ENCODE measurements around the gene MAN2B2.

Gene MAN2B2

DNA sequence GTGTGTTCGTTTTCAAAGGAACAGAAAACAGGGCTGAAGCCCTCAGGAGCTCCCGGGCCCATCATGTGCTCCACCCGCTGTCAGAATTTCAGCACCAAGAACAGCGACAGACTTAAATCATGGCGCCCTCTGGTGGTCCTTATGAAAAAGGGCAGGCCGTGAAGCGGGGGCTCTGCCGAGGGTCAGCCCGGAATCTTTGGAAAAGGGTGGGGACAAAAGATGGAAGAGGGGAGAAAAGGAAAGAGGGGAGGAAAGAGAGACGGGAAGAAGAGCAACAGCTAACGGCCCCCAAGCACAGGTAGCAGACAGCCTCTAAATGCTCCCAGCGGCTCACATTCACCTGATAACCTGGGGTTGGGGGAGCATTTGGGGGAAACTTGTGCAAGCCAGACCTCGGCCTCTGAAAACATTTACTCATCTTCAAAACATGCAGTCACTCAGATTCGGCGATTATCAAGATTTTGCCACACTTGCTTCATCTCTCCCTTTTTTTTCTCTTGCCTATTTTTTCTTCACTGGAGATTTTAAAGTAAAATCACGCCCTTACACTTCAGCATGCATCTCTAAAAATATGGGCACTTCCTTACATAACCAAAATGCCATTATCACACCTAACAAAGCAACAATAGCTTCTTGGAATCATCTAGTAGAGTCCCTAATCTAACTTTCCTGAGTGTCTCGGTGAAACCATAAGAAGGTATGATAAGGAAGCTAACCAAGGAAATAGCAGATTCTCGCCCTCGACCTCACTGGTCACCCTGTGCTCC, 28.1 kb upstream of the MAN2B2 start:
- no peak for FAIRE-seq

DNA sequence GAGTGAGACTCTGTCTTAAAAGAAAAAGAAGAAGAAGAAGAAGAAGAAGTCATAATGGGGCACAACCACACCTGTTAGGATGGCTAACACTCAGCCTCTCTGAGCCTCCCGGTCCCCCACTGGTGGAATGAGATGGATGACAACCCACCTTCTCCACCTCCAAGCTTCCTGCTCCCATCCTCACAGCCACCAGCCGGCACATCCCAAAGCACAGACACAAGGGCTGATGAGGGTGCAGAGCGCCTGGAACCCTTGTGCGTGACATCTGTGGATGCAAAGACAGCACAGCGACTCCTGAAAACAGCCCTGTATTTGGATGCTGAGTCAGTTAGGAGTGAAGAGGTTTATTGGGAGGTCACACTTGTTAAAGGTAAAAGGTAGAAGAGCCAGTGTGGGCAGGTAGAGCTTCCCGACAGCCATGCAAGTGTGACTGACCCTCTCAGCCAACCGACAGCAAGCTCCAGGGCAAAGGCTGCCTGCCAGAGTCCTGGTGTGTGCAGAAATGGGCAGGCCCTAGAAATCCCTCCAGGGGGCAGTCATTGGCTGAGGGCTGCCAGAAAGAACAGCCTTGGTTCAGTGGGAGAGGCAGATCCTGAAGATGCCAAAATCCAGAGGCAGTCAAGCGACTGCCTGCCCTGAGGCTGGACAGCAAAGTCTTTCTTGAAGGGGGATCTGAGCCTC, 26.6 kb upstream of the MAN2B2 start:
- no peak for FAIRE-seq

DNA sequence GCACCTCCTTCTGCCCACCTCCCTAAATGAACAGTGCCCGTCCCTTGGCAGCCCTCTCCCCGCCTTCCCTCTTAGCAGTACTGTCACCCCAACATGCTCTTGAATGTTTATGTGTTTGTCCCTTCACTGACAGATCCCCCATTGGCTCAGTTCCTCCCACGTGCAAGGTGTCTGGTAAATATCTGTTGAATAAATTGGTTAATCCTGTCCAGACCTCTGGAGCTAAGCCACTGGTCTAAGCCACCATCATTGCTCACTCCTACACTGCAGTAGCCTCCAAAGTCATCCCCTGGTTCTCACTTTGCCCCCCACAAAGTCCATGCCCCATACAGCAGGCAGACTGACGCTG, 26.1 kb upstream of the MAN2B2 start:
- FAIRE-seq = no peak

DNA sequence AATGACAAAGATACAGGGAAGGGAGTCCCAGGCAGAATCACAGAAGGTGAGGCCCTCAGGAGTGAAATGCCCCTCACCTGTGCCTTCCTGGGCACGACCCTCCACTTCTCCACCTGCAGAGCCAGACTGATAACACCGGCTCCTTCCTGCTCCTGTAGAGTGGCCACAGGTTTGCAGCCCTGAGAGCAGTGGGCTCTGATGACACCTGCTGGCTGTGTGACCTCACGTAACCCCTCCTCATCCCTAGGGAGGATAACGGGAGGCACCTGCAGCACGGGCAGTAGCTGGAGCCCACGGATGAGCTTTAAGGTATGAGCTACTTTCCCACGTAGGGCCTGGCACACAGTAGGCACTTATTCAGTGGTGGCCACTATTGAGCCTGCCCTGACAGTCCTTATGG, 25.5 kb upstream of the MAN2B2 start:
- no peak for FAIRE-seq

DNA sequence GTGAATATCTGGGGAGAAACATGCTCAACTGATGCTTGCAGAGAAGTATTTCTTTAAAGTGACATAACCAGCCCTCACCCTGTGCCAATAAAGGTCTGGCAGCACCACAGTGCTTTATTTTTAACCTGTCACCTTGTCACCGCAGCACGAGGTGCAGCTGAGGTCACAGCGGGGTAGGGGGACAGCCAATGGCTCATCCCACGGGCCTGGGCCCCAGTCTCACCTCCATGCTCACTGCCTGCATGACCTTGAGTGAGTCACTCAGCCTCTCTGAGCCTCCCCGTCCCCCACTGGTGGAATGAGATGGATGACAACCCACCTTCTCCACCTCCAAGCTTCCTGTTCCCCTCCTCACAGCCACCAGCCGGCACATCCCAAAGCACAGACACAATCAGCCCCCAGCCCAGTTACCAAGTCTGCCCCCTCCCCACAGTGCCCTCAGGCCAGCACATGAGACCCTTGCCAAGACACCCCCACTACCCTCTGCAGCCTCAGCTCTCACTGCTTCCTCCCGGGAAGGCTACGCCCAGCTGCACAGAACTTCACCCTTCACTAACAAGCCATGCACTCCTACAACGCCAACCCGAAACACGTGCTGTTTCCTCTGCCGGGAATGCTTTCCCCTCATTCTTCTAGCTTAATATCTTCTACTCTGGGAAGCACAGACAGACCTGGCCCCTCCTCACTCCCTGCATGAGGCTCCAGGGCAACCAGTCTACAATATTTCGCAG, 24.9 kb upstream of the MAN2B2 start:
- FAIRE-seq = no peak

DNA sequence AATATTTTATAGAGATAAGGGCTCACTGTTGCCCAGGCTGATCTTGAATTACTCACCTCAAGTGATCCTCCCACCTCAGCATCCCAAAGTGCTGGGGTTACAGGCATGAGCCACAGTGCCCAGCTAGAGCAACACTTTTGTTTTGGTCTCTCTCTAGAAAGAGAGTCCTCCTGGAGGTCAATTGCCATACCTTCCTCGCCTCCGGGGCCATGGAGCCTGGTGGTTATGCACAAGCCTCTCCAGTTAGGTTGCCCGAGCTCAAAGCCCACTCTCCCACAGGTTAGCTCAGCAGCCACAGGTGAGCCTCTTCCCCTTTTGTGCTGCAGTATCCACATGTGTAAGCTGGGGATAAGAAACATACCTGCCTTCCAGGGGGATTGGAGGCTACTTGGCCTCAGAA, 24.2 kb upstream of the MAN2B2 start:
- no peak for FAIRE-seq

DNA sequence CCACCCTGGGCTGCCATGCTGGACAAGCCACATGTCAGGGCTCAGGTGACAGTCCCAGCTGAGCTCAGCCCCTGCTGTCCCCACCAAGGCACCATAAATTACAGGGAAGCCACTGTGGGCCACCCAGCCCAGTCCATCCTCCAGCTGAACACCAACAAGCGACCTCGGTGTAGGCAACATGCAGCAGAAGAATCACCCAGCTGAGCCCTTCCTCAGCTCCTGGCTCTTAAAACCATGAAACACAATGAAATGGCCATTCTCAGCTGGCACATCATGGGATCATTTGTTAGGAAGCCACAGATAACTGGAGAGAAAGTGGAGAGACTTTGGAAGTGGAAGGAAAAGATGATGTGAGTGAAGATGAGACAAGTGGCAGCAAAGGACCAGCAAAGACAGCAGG, 23.3 kb upstream of the MAN2B2 start:
- FAIRE-seq = no peak

DNA sequence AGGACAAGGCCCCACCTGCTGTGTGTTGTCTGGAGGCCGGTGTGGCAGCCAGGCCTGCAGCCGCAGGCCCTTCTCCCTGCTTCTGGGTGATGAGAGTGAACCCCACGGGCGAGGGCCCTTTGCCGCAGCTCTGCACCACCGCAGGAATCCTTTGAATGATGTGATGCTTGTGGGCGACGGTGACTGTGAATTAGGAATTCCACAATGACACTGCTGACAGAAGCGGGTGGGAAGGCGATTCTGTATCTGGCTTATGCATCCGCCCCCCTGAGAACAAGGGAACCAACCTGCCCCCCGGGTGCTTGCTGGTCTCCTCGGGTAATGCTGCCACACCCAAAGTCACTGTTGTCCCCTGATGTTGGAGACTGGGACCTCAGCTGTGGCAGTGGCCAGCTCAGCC, 19.5 kb upstream of the MAN2B2 start:
- no peak for FAIRE-seq

DNA sequence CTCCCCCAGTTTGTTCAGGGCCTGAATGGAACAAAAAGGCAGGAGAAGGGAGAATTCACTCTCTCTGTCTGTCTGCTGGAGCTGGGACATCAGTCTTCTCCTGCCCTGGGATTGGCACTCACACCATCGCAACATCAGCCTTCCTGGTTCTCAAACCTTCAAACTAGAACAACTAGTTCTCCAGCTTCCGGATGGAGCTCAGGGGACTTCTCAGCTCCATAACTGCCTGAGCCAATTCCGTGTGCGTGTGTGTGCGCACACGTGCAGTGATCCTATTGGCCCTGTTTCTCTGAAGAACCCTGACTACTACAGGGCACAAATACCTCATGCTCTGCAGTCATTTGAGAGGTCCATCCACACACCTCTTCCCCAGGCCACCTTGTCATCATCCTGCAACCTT, 18.7 kb upstream of the MAN2B2 start:
- FAIRE-seq = no peak

DNA sequence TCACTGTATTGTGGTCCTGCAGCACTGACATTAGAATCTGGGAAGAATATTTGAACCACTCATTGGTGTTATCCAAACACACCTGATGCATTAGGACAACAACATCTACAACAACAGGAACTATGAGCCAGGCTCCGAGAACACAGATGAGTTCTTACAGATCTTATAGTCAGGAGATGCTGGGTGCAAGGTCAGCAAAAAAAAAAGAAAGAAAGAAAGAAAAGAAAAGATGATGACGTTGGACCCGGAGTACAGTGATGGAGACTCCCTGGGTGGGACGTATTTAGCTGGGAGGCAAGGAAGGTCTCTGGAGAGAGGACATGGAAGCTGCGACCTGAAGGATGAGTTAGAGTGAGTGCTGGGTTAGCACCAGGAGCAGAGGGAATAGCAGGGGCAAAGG, 17.8 kb upstream of the MAN2B2 start:
- no peak for FAIRE-seq

DNA sequence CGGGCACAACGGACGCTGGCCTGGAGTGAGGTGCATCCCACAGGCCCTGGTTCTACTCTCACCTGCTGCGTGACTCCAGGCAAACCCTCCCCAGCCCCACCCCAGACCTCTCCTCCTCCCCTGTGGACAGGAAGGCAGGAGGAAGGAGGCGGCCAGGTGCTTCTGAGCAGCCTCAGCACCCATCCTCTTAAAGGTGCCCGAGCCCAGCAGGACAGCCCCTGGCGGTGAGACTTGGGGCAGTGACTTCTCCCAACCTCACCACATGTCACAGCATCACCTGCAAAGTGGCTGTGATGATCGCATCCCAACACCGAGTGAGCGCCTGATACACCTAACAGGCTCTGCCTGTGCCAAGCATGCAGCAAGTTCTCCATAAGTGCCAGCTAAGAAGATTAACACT, 17.1 kb upstream of the MAN2B2 start:
- no peak for FAIRE-seq

DNA sequence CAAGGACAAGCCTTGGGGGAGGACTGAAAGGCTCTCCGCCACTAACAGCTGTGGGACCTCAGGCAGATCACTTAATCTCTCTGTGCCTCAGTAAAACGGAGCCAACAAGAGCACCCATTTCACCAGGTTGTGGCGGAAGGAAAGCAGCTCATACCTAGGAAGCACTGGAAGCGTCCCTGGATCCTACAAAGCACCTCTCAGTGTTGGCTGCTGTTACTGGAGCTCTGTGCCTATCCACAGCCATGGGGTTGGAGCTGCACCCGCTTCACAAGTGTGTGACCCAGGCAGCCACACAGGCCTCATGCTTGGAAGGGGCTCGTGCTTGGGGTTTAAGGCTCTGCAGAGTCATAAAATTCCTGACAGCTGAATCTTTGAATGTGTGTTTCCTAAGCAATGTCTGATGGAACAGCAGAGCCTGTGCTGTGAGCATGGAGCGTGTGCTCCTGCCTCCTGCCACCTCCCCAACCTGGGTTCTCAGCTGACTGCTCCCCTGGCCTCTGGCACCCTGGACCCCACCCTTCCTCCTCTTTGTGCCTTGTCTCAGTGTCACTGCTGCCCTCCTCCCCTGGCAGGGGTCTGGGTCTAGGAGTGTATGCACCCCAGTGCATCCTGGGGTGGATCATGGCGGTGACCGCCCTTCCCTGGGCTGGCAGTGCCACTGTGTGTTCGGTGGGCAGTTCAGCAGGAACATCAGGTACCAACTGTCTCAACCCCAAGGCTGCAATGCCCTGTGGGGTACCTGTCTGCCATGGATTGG, 14.4 kb upstream of the MAN2B2 start:
- FAIRE-seq = no peak

DNA sequence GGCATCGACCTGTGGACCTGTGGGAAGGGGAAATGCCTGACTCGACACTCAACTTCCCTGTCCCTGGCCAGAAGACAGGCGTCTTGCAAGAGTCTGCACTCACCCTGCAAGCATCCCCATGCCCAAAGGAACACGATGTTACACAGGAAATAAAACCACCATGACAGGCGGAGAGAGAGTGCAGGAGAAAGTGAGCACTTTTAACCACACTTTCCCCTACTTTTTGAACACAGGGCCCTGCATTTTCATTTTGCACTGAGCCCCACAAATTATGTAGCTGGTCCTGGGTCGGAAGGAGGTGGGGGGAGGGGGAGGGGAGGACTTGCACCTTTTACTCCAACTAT, 13.8 kb upstream of the MAN2B2 start:
- no peak for FAIRE-seq

DNA sequence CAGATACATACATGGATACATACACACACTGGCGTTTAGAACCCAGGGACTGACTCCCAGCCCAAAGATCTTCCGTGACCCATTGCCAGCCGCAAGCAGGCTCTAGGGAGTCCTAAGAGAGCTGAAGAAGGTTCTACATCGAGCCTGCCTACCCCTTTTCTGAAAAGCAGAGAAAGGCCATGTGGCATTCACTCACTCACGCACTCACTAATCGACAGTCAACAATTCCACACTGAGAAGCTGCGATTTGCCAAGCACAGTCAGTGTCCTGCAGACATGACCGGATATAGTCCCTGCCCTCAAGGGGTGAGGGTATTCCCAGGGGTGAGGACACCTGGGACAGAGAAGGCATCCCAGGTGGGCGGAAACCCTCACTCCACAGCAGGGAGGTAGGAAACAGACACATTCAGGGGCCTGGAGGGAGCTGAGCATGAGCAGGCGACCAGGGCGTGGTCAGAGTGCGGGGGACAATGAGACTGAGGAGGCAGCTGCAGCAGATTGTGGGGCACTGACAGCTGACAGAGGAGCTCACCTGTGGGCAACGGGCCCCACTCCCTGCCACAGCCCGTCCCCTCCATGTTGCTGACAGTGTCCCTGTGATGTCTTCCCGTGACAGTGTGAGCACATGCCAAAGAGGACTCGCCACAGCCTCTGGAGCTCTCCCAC, 13.2 kb upstream of the MAN2B2 start:
- FAIRE-seq = no peak

DNA sequence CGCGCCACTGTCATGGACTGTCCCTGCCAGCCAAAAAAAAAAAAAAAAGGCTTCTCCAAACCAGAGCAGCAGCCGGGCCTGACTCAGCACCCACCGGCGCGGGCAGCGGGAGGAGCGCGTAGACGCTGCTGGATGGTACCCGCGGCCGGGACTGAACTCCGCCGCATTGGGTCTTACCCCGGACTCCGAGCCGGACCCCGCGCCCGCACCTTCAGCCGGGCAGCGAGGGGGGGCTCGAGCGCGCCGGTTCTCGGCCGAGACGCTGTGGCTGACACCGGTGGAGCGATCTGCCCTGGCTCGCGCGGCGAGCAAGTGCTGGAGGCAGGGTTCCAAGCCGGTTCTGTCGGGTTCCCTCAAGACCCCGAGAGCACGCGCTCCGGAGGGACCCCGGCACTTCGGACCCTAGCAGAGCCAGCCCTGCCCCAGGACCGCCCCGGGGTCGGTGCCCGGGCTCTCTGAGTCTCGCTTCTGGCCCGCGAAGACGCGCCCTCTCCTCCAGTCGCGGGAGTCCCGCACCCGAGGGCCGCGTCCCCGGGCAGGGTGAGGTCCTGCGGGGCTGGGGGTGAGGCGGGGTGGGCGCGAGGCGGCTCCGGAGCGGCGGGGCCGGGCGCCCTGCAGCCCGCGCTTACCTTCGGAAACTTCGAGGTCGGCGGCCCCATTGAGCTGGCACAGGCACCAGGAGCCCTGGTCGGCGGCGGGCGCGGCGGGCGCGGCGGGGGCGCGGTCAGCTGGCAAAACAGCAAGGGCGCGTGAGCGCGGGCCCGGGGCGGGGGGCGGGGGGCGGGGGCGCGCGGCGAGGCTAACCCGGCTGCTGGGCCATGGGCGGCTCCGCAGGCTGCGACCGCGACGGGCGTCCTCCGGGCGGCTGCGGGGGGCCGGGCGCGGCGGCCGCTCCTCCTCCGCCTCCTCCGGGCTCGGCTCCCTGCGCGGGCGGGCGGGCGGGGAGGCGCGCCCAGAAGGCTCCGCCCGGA, 11.8 kb upstream of the MAN2B2 start:
- no peak for FAIRE-seq

DNA sequence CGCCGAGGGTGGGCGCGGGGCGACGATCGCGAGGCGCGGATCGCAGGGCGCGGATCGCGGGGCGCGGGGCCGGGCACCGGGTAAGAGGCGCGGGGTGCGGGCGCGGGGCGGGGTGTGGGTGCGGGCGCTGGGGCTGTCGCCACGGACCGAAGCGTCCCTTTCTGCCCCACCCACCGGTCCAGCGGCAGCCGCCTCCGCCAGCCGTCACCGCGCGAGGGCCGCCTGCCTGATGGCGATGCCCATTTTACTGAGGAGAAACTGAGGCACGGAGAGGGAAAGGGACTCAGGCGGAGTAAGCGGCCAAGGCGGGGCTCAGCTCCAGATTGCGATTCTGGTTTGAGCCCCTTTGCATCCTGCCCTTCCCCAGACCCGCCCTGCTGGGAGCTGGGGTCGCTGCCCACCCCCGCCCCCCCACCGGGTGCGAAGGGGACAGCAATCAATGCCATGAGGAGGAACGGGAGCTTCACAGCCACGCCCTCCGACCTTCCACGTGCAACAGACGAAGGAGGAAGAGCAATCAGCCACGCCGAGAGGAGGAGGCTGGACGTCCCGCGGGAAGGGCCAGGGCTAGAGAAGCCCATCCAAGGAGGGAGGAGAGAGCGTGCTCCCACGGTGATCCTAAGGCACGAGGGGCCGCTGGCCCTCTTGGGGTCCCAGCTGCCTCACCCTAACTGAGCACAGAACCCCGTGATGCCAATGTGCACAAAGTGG, 10.9 kb upstream of the MAN2B2 start:
- FAIRE-seq = no peak

DNA sequence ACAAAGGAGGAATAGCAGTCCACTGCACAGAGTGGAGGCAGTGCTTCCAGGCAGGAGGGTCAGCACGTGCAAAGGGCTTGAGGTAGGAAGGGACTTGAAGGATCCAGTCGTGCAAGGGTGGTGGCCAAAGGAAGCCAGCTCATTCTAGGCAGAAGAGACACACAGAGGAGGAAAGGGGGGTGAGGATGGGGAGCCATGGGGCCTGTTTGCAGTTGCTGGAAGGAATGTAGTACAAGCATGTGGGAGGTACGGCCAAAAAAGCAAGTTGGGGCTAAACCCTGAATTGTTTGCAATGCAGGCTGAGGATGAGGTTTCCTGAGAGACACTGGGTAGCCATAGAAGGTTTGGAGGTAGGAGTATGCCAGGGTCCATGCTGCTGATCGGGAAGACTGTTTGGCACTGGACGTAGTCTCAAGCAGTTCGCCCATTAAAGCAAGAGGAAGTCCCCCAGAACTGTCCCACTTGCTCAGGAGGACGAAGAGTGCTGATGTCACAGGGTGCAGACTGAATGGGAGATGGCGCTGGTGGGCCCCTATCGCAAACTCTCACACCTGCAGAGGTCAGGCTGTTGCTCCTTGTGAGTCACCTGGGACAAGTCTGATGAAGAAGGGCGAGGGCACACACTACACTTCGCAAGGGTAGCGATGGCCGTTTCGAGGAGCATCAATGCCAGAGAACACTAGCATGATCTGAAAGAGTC, 9.1 kb upstream of the MAN2B2 start:
- no peak for FAIRE-seq

DNA sequence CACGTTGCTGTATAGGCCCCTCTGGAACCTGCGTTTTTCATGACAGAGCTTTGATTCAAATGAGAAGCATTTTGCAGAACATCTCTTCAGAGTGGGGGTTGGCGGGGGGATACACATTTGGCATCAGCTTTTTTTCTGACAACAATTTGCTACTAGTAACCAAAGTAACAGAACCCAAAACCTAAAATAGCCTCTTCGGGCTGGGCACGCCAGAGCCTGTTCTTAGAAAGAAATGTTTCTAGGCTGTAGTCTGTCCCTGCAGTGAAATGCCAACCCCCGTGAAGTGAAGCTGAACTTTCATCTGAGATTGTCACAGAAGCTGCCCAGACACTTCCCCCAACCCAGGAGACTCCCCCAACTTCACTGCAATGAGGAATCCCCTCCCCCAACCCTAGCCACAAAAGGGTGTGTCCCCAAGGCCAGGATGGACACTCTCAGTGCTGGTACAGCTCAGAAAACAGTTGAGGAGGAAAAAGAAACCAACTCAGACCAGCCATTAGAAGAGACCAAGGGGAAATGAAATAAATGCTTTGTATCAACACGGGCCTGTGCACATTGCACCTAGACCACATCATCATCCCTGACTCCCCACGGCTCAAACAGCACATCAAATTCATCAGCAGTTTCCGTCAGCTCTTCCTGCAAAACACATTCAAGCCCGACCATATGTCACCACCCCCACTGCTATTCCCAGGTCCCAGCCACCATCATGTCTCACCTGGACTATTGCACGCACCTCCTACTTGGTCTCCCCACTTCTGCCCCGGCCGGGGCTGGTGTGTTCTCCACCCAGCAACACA, 8.4 kb upstream of the MAN2B2 start:
- FAIRE-seq = no peak

DNA sequence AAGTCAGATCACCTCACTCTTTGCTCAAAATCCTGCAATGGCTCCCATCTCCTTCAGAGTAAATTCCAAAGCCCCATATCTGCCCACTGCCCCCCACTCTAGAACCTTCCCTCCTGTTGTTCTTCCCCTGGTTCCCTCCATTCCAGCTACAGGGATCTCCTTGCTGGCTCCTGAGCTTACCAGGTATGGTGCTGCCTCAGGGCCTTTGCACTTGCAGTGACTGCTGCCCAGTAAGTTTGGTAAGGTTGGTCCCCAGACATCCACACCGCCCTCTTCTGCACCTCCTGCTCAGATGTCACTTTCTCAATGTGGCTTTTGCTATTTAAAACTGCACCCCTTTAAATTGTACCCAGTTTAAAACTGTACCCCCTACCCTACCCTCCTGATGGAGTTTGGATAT, 7.8 kb upstream of the MAN2B2 start:
- FAIRE-seq = no peak

DNA sequence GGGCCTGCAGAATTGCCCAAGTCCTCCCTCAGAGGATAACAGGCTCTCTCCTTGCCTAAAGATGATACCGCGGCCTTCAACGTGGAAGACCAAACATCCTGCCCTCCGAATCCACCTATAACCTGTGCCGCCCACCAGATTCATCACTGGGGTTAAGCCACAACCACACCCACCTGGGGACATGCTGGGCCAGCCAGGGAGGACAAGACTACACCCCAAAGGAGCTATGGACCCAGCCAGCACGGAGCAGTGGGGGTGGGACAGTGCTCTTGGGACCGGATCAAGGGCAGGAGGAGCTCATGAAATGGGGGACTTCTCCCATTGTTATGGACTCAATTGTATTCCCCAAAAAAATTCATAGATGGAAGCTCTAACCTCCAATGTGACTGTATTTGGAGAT, 6.8 kb upstream of the MAN2B2 start:
- no peak for FAIRE-seq

Measured in A204.1 (cell line).